ENCODE results near the gene PRKG1.

PRKG1 gene

GRCh38 chr10:51599647-51600046, 525.4 kb downstream of the PRKG1 start:
- no peak for DNase-seq (ENCODE audit: low read depth)

- DNase-seq (ENCODE audit: low read depth) = no peak
Measured at GRCh38 chr10:51602326-51602725, 528.0 kb downstream of the PRKG1 start.

GRCh38 chr10:51604579-51604978, 530.3 kb downstream of the PRKG1 start:
- no peak for DNase-seq (ENCODE audit: low read depth)

GRCh38 chr10:51606825-51607462, 532.7 kb downstream of the PRKG1 start:
- DNase-seq (ENCODE audit: low read depth) = no peak

GRCh38 chr10:51607463-51607835, 533.2 kb downstream of the PRKG1 start:
- DNase-seq (ENCODE audit: low read depth) = no peak

GRCh38 chr10:51608211-51608610, 533.9 kb downstream of the PRKG1 start:
- no peak for DNase-seq (ENCODE audit: low read depth)

- no peak for DNase-seq (ENCODE audit: low read depth)
Measured at GRCh38 chr10:51615764-51616298, 541.5 kb downstream of the PRKG1 start.

GRCh38 chr10:51617576-51618235, 543.4 kb downstream of the PRKG1 start:
- DNase-seq (ENCODE audit: low read depth) = no peak

GRCh38 chr10:51619365-51619764, 545.1 kb downstream of the PRKG1 start:
- DNase-seq (ENCODE audit: low read depth) = no peak

- no peak for DNase-seq (ENCODE audit: low read depth)
Measured at GRCh38 chr10:51620131-51620530, 545.8 kb downstream of the PRKG1 start.

GRCh38 chr10:51624013-51624412, 549.7 kb downstream of the PRKG1 start:
- no peak for DNase-seq (ENCODE audit: low read depth)

- no peak for DNase-seq (ENCODE audit: low read depth)
Measured at GRCh38 chr10:51629934-51630639, 555.8 kb downstream of the PRKG1 start.

- DNase-seq (ENCODE audit: low read depth) = no peak
Measured at GRCh38 chr10:51630640-51631005, 556.3 kb downstream of the PRKG1 start.

- DNase-seq (ENCODE audit: low read depth) = no peak
Measured at GRCh38 chr10:51635436-51635835, 561.1 kb downstream of the PRKG1 start.

- no peak for DNase-seq (ENCODE audit: low read depth)
Measured at GRCh38 chr10:51638211-51638610, 563.9 kb downstream of the PRKG1 start.

- no peak for DNase-seq (ENCODE audit: low read depth)
Measured at GRCh38 chr10:51638737-51639136, 564.5 kb downstream of the PRKG1 start.

GRCh38 chr10:51640120-51640819, 566.0 kb downstream of the PRKG1 start:
- DNase-seq (ENCODE audit: low read depth) = no peak

- no peak for DNase-seq (ENCODE audit: low read depth)
Measured at GRCh38 chr10:51642581-51642980, 568.3 kb downstream of the PRKG1 start.

GRCh38 chr10:51643734-51644133, 569.4 kb downstream of the PRKG1 start:
- DNase-seq (ENCODE audit: low read depth) = no peak

- no peak for DNase-seq (ENCODE audit: low read depth)
Measured at GRCh38 chr10:51649064-51649463, 574.8 kb downstream of the PRKG1 start.

GRCh38 chr10:51651063-51651462, 576.8 kb downstream of the PRKG1 start:
- no peak for DNase-seq (ENCODE audit: low read depth)

GRCh38 chr10:51653025-51653424, 578.7 kb downstream of the PRKG1 start:
- no peak for DNase-seq (ENCODE audit: low read depth)

GRCh38 chr10:51654918-51655317, 580.6 kb downstream of the PRKG1 start:
- DNase-seq (ENCODE audit: low read depth) = no peak

Data from stimulated activated CD4-positive, alpha-beta T cell treated with anti-CD3 and anti-CD28 coated beads, Interleukin-2, amount 100 ng/mL, for 4 hours (primary cell).